NB4 (cell line): ENCODE data around the gene OR10H1.

Experiments used
- POLR2A ChIP-seq: IDR thresholded peaks from 2 replicates; pipeline ENCODE4 v1.6.1; 2011; ENCODE audit warnings: mild to moderate bottlenecking; ENCODE audit not compliant: insufficient read length; ENCODE audit errors: extremely low read depth
- TF ChIP-seq, protein P1 (sequence below): IDR thresholded peaks from one replicate; pipeline ENCODE4 v1.5.1; 2012; ENCODE audit warnings: low read depth, low read length

DNA sequence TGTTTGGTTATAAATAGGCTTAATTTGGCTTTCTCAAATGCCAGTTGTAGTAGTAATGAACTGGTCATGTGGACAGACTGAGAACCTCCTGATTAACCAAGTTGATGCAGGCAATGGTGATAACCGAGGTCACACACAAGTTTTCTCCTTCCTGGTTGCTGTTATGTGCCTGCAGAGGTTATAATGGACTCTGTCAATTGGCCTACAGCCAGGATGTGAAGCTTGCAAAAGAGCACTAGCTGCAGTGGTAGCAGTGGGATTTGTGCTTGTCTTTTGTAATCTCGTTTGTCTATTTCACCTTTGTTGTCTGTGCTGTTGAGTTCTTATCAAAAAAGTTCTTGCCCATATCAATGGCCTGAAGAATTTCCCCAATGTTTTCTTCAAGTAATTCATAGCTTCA, 57.1 kb downstream of the OR10H1 start:
- no peak for TF ChIP-seq POLR2A
- TF ChIP-seq, protein P1, sequence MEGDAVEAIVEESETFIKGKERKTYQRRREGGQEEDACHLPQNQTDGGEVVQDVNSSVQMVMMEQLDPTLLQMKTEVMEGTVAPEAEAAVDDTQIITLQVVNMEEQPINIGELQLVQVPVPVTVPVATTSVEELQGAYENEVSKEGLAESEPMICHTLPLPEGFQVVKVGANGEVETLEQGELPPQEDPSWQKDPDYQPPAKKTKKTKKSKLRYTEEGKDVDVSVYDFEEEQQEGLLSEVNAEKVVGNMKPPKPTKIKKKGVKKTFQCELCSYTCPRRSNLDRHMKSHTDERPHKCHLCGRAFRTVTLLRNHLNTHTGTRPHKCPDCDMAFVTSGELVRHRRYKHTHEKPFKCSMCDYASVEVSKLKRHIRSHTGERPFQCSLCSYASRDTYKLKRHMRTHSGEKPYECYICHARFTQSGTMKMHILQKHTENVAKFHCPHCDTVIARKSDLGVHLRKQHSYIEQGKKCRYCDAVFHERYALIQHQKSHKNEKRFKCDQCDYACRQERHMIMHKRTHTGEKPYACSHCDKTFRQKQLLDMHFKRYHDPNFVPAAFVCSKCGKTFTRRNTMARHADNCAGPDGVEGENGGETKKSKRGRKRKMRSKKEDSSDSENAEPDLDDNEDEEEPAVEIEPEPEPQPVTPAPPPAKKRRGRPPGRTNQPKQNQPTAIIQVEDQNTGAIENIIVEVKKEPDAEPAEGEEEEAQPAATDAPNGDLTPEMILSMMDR: no peak
